A549 (cell line): ENCODE results near the gene OXNAD1. TPM values are rescaled to one million over a fixed set of nuclear protein-coding genes. Genes with fewer than 3 reads are reported as not detected.

ENCODE experiments used
- ATAC-seq, 2 experiments: fragments of 200-7000 bp in 1 of 2; fragments of >200 bp in 1 of 2; cut with Nextera tagmentation in 1 of 2; cut with Tn5 transposase in 1 of 2; 3 replicates each; pipeline versions ENCODE4 v1.8.0 to v1.9.1; 2018 to 2020; ENCODE audit warnings: mild to moderate bottlenecking in 1 of 2, moderate library complexity in 1 of 2
- CTCF ChIA-PET: fragments of 300-600 bp; sonication (Branson Sonifier 250); formaldehyde crosslinking; extraction: SDS; loops from one replicate; lab custom pipeline; 2021; ENCODE audit warnings: antibody characterized with exemption, inconsistent platforms; lab: Yijun Ruan, JAX
- POLR2A ChIA-PET: fragments of 350-600 bp; formaldehyde crosslinking; extraction: SDS; loops from one replicate; lab custom pipeline; 2021; ENCODE audit warnings: antibody characterized with exemption, inconsistent platforms; lab: Yijun Ruan, JAX
- DNase-seq, 2 experiments: peaks; one replicate each; pipeline versions ENCODE4 v3.0.0 to v3.0.0-alpha.2; 2011 to 2016; ENCODE audit warnings: low read depth in 1 of 2, low spot score in 1 of 2
- FAIRE-seq: peaks from 2 replicates; lab custom pipeline; 2011; peaks lifted over from hg19 to GRCh38; lab: Jason Lieb, UNC
- H3K27ac ChIP-seq, 2 experiments: fragments of >200 bp; sonication (Bioruptor Twin); formaldehyde crosslinking; 3 replicates each; pipeline ENCODE4 v1.5.1; 2016 to 2017
- H3K4me1 ChIP-seq: fragments of >200 bp; sonication (Bioruptor Twin); formaldehyde crosslinking; 3 replicates; pipeline ENCODE4 v1.6.1; 2016
- H3K4me2 ChIP-seq: fragments of >200 bp; sonication (Bioruptor Twin); formaldehyde crosslinking; 3 replicates; pipeline ENCODE4 v1.6.1; 2016
- H3K4me3 ChIP-seq: fragments of >200 bp; sonication (Bioruptor Twin); formaldehyde crosslinking; 3 replicates; pipeline ENCODE4 v1.5.1; 2016
- H3K9me3 ChIP-seq: fragments of >200 bp; sonication (Bioruptor Twin); formaldehyde crosslinking; 3 replicates; pipeline ENCODE4 v1.6.1; 2016
- ATOH8 ChIP-seq: fragments of 250-450 bp; sonication (Bioruptor Pico); IDR thresholded peaks from 2 replicates; pipeline ENCODE4 v1.5.0; 2020; ENCODE audit warnings: low read depth, mild to moderate bottlenecking, moderate library complexity
- BHLHE40 ChIP-seq: IDR thresholded peaks from 2 replicates; pipeline ENCODE4 v1.6.1; 2012; ENCODE audit warnings: low read depth, low read length, inconsistent platforms
- CTCF ChIP-seq: fragments of >200 bp; sonication (Bioruptor Twin); formaldehyde crosslinking; IDR thresholded peaks from 3 replicates; pipeline ENCODE4 v1.5.1; 2016
- EP300 ChIP-seq, 2 experiments: fragments of >200 bp; sonication (Bioruptor Twin); formaldehyde crosslinking; IDR thresholded peaks; 2 replicates in 1 of 2; 3 replicates in 1 of 2; pipeline ENCODE4 v1.6.1; 2016 to 2017
- HDAC2 ChIP-seq: fragments of 200-600 bp; sonication (generic); IDR thresholded peaks from 2 replicates; pipeline ENCODE4 v1.6.1; 2016
- HES2 ChIP-seq: fragments of >200 bp; sonication (Bioruptor Twin); formaldehyde crosslinking; IDR thresholded peaks from 2 replicates; pipeline ENCODE4 v1.6.1; 2016
- HMGXB4 ChIP-seq: fragments of 250-450 bp; sonication (Bioruptor Pico); IDR thresholded peaks from 2 replicates; pipeline ENCODE4 v1.5.0; 2021; ENCODE audit warnings: mild to moderate bottlenecking, moderate library complexity, borderline replicate concordance
- HOXB13 ChIP-seq: fragments of 250-450 bp; sonication (Bioruptor Pico); IDR thresholded peaks from 2 replicates; pipeline ENCODE4 v1.5.0; 2020; ENCODE audit warnings: low read depth, mild to moderate bottlenecking, moderate library complexity
- HOXB5 ChIP-seq: fragments of 250-450 bp; sonication (Bioruptor Pico); IDR thresholded peaks from 2 replicates; pipeline ENCODE4 v1.5.0; 2020; ENCODE audit warnings: mild to moderate bottlenecking, moderate library complexity
- JUN ChIP-seq, 2 experiments: fragments of >200 bp; sonication (Bioruptor Twin); formaldehyde crosslinking; IDR thresholded peaks; 2 replicates in 1 of 2; 3 replicates in 1 of 2; pipeline ENCODE4 v1.6.1; 2016 to 2017
- JUNB ChIP-seq: fragments of >200 bp; sonication (Bioruptor Twin); formaldehyde crosslinking; IDR thresholded peaks from 2 replicates; pipeline ENCODE4 v1.6.1; 2016
- KDM1A ChIP-seq: fragments of 200-600 bp; sonication (generic); IDR thresholded peaks from 2 replicates; pipeline ENCODE4 v1.6.1; 2016; ENCODE audit warnings: low read depth, mild to moderate bottlenecking
- MAX ChIP-seq: IDR thresholded peaks from 2 replicates; pipeline ENCODE4 v1.6.1; 2012
- MYC ChIP-seq: IDR thresholded peaks from 2 replicates; pipeline ENCODE4 v1.6.1; 2012; ENCODE audit warnings: mild to moderate bottlenecking, inconsistent platforms, low read length, improper control_type of control experiment, borderline replicate concordance
- NPAS2 ChIP-seq: fragments of 250-450 bp; sonication (Bioruptor Pico); IDR thresholded peaks from 2 replicates; pipeline ENCODE4 v1.8.0; 2022; ENCODE audit warnings: mild to moderate bottlenecking, moderate library complexity, borderline replicate concordance
- PBX3 ChIP-seq: IDR thresholded peaks from 2 replicates; pipeline ENCODE4 v1.6.1; 2012
- POLR2A ChIP-seq: IDR thresholded peaks from 2 replicates; pipeline ENCODE4 v1.6.1; 2012; ENCODE audit warnings: mild to moderate bottlenecking, low read length
- REST ChIP-seq: fragments of 200-600 bp; sonication (generic); IDR thresholded peaks from 2 replicates; pipeline ENCODE4 v1.6.1; 2016; ENCODE audit warnings: antibody characterized with exemption, mild to moderate bottlenecking, moderate library complexity
- RNF2 ChIP-seq: fragments of 200-600 bp; sonication (generic); IDR thresholded peaks from 2 replicates; pipeline ENCODE4 v1.6.1; 2016; ENCODE audit warnings: low read depth, mild to moderate bottlenecking, antibody characterized with exemption, moderate library complexity, borderline replicate concordance
- SMC3 ChIP-seq: fragments of >200 bp; sonication (Bioruptor Twin); formaldehyde crosslinking; IDR thresholded peaks from 3 replicates; pipeline ENCODE4 v1.6.1; 2018; ENCODE audit warnings: inconsistent platforms
- SREBF2 ChIP-seq: fragments of 450-650 bp; IDR thresholded peaks from 2 replicates; pipeline ENCODE4 v1.6.1; 2014; ENCODE audit warnings: mild to moderate bottlenecking, moderate library complexity
- ZC3H11A ChIP-seq: fragments of 450-650 bp; IDR thresholded peaks from 2 replicates; pipeline ENCODE4 v1.6.1; 2014; ENCODE audit warnings: antibody characterized with exemption, mild to moderate bottlenecking
- ZNF302 ChIP-seq: fragments of 250-450 bp; sonication (Bioruptor Pico); IDR thresholded peaks from 2 replicates; pipeline ENCODE4 v1.9.0; 2021; ENCODE audit warnings: inconsistent platforms, mild to moderate bottlenecking, moderate library complexity
- WGBS: methylation state at CpG from one replicate; pipeline ENCODE4 v1.1.6; 2017; ENCODE audit errors: missing lambda C conversion rate; 5-methylcytosine and 5-hydroxymethylcytosine counted together
- polyA plus RNA-seq, 4 experiments: library from polyadenylated mRNA; depleted of rRNA in 3 of 4; stranded (reverse); fragments of >200 nt; fragmentation: RNase III in 1 of 4; extraction: RNeasy Plus Mini Kit Qiagen cat#74134 plus additional on column Dnase treatment in 1 of 4; gene quantifications; 2 replicates in 3 of 4; 3 replicates in 1 of 4; pipeline ENCODE4 v1.2.3, GENCODE V29; 2011 to 2017

OXNAD1 gene
- polyA plus RNA-seq, 2 of the 4 experiments (the other 2 are of a cell fraction), result 8.8 to 25.9 TPM

GRCh38 chr3:16301507-16301906, 36.5 kb downstream of the OXNAD1 start:
- H3K9me3 ChIP-seq, result 0 out of 3 replicates have a peak, but pooled peaks cover 5% of the 10 kb centered on the region
- CTCF ChIA-PET, result interaction anchor here (1.0 to 3.0 kb wide), 2 partner anchors 11 to 249 kb away, joined by 4 to 16 read pairs; no protein-coding TSS in a partner anchor
- POLR2A ChIA-PET, result no interaction called here

GRCh38 chr3:16302082-16302631, 37.1 kb downstream of the OXNAD1 start:
- no peak for TF ChIP-seq HDAC2
- no peak for TF ChIP-seq SMC3
- TF ChIP-seq CTCF, result no peak
- no peak for TF ChIP-seq ZC3H11A
- FAIRE-seq (no peak), ATAC-seq (no peak), DNase-seq (no peak)
- Histone ChIP-seq H3K4me2 (no peak overlapping the region), H3K4me3 (no peak overlapping the region), H3K4me1 (no peaks in the 10 kb centered on the region), H3K27ac (no peak overlapping the region), H3K9me3 (0 out of 3 replicates have a peak, but pooled peaks cover 3% of the 10 kb centered on the region)
- WGBS, result 91% methylated on average over 6 of the region's 6 CpGs
- ChIA-PET CTCF (interaction anchor here (3.0 kb wide), 1 partner anchor 12 kb away, joined by 16 read pairs; no protein-coding TSS in a partner anchor), POLR2A (no interaction called here)

More at GRCh38 chr3:16301507-16301906, 36.5 kb downstream of the OXNAD1 start:
- H3K27ac ChIP-seq, result no peak overlapping the region
- no peak for FAIRE-seq
- H3K4me2 ChIP-seq, result no peak overlapping the region
- no peak overlapping the region for H3K4me3 ChIP-seq
- no peaks in the 10 kb centered on the region for H3K4me1 ChIP-seq
- WGBS, result 87% methylated on average over 6 of the region's 6 CpGs
- no peak for DNase-seq
- no peak for TF ChIP-seq HOXB13 (CRISPR knock-in tag)
- TF ChIP-seq NPAS2, result no peak
- no peak for TF ChIP-seq POLR2A
- ATAC-seq, result no peak

- Histone ChIP-seq H3K4me2 (no peak overlapping the region), H3K9me3 (no peaks in the 10 kb centered on the region), H3K4me1 (no peaks in the 10 kb centered on the region), H3K4me3 (no peak overlapping the region), H3K27ac (no peak overlapping the region)
- 95% methylated on average over 2 of the region's 2 CpGs for WGBS
- ChIA-PET CTCF (interaction anchor here (0.5 to 0.9 kb wide), 2 partner anchors 13 to 248 kb away, joined by 3 to 5 read pairs; no protein-coding TSS in a partner anchor), POLR2A (no interaction called here)
- no peak for FAIRE-seq
- ATAC-seq, result no peak
- DNase-seq, result no peak
- TF ChIP-seq EP300 (IDR thresholded peaks at IDR 0.05) (no peak), HMGXB4 (CRISPR knock-in tag) (no peak), ZNF302 (CRISPR knock-in tag) (no peak), MYC (no peak), JUN (IDR thresholded peaks at IDR 0.05) (no peak), MAX (no peak), JUNB (no peak), RNF2 (no peak), KDM1A (no peak), ATOH8 (CRISPR knock-in tag) (no peak), SREBF2 (no peak), PBX3 (no peak), HOXB5 (CRISPR knock-in tag) (no peak), HES2 (no peak), REST (no peak), BHLHE40 (no peak)
These were observed 38.1 kb downstream of the OXNAD1 start for GRCh38 chr3:16303037-16303575.
